ENCODE results near the gene COPS6.

- no peak for TF ChIP-seq CTCF (IDR thresholded peaks at IDR 0.05 in 8 of 11, conservative IDR thresholded peaks at IDR 0.05 in 3 of 11)
- TF ChIP-seq POLR2AphosphoS5 (IDR thresholded peaks at IDR 0.05): peak in 1 of 3 donors; percentile 20
Measured at GRCh38 chr7:100095704-100096103, 6.9 kb downstream of the COPS6 start.
